HL-60/S4 treated with retinoic acid at 250 ng/mL for 4 days and 3 days (cell line): ENCODE data around the gene HCN3.

ENCODE experiments used
- in situ Hi-C: fragments of 300-500 bp; cut with MboI; formaldehyde crosslinking; loops from 2 replicates; pipeline ENCODE4 v1.7.0; 2022; ENCODE audit warnings: low sequenced_read_pairs

Gene HCN3

GRCh38 chr1:155253797-155254196, 23.5 kb upstream of the HCN3 start:
- in situ Hi-C loops: loop anchor here (10.0 kb wide), 1 partner anchor 331 kb away; no protein-coding TSS in a partner anchor

- in situ Hi-C loops: loop anchor here (10.0 kb wide), 1 partner anchor 331 kb away; no protein-coding TSS in a partner anchor
Measured at GRCh38 chr1:155254228-155254713, 23.0 kb upstream of the HCN3 start.

GRCh38 chr1:155254714-155255242, 22.5 kb upstream of the HCN3 start:
- in situ Hi-C loops: loop anchor here (10.0 kb wide), 1 partner anchor 330 kb away; no protein-coding TSS in a partner anchor

- in situ Hi-C loops: loop anchor here (10.0 kb wide), 1 partner anchor 329 kb away; no protein-coding TSS in a partner anchor
Measured at GRCh38 chr1:155255243-155256007, 21.8 kb upstream of the HCN3 start, which contains the start of gene ENTREP3. TSS of gene ENTREP3 (minus strand) at chr1:155255483. CDS start at chr1:155254877, 606 bp downstream.

- in situ Hi-C loops: loop anchor here (10.0 kb wide), 1 partner anchor 329 kb away; no protein-coding TSS in a partner anchor
Measured at GRCh38 chr1:155256058-155256852, 21.0 kb upstream of the HCN3 start.

- in situ Hi-C loops: no loop called here
Measured at GRCh38 chr1:155260276-155260675, 17.0 kb upstream of the HCN3 start.

- in situ Hi-C loops: no loop called here
Measured at GRCh38 chr1:155261493-155261851, 15.8 kb upstream of the HCN3 start.

GRCh38 chr1:155261852-155262673, 15.2 kb upstream of the HCN3 start, which contains the start of gene SCAMP3:
TSS of gene SCAMP3 (minus strand) at chr1:155262360. CDS start at chr1:155262151, 209 bp downstream.
- in situ Hi-C loops: no loop called here

- in situ Hi-C loops: no loop called here
Measured at GRCh38 chr1:155263067-155263466, 14.2 kb upstream of the HCN3 start.

GRCh38 chr1:155266553-155266952, 10.7 kb upstream of the HCN3 start:
- in situ Hi-C loops: no loop called here

- in situ Hi-C loops: no loop called here
Measured at GRCh38 chr1:155267373-155267772, 9.9 kb upstream of the HCN3 start.

- in situ Hi-C loops: no loop called here
Measured at GRCh38 chr1:155268630-155269029, 8.6 kb upstream of the HCN3 start.

- in situ Hi-C loops: no loop called here
Measured at GRCh38 chr1:155269381-155269780, 7.9 kb upstream of the HCN3 start.

- in situ Hi-C loops: no loop called here
Measured at GRCh38 chr1:155272466-155273342, 4.6 kb upstream of the HCN3 start.

- in situ Hi-C loops: no loop called here
Measured at GRCh38 chr1:155273343-155274245, 3.7 kb upstream of the HCN3 start, which contains the start of gene CLK2. TSS of gene CLK2 (minus strand) at chr1:155273504. CDS start at chr1:155270977, 2,527 bp downstream.

GRCh38 chr1:155277902-155278688, 832 bp downstream of the HCN3 start:
- in situ Hi-C loops: no loop called here

- in situ Hi-C loops: no loop called here
Measured at GRCh38 chr1:155278689-155279160, 1.5 kb downstream of the HCN3 start.
